GM12878 (cell line): ENCODE results near the gene RSRC1. TPM values are rescaled to one million over a fixed set of nuclear protein-coding genes. Genes with fewer than 3 reads are reported as not detected.

ENCODE experiments used
- ATAC-seq: fragments of 200-7000 bp; cut with Tn5 transposase; 3 replicates; pipeline ENCODE4 v1.9.1; 2020; ENCODE audit warnings: mild to moderate bottlenecking, moderate library complexity
- BruUV-seq: library from RNA; stranded (reverse); fragments of 400-500 nt; replicated peaks from 2 replicates; lab custom pipeline; 2021; lab: Mats Ljungman, UMichigan
- CTCF ChIA-PET: fragments of 300-600 bp; sonication (Branson Sonifier 250); formaldehyde crosslinking; extraction: SDS; loops from one replicate; lab custom pipeline; 2021; ENCODE audit warnings: inconsistent platforms; lab: Yijun Ruan, JAX
- POLR2A ChIA-PET: fragments of 350-600 bp; formaldehyde crosslinking; extraction: SDS; loops from one replicate; lab custom pipeline; 2021; ENCODE audit warnings: inconsistent platforms; lab: Charles Lee
- RAD21 ChIA-PET: fragments of 300-600 bp; sonication (Branson Sonifier 250); formaldehyde crosslinking; loops from one replicate; lab custom pipeline; 2023; ENCODE audit warnings: antibody characterized with exemption; ENCODE audit not compliant: unreplicated experiment; lab: Charles Lee
- SMC1A ChIA-PET: fragments of 300-600 bp; sonication (Branson Sonifier 250); formaldehyde crosslinking; loops from one replicate; lab custom pipeline; 2023; ENCODE audit not compliant: unreplicated experiment, uncharacterized antibody; lab: Charles Lee
- DNase-seq: peaks from one replicate; pipeline ENCODE4 v3.0.0-alpha.2; 2011; ENCODE audit warnings: low read depth, low spot score
- FAIRE-seq: peaks from 3 replicates; lab custom pipeline; 2011; peaks lifted over from hg19 to GRCh38; lab: Jason Lieb, UNC
- H2AFZ ChIP-seq: 2 replicates; pipeline ENCODE4 v1.6.0; 2011; ENCODE audit warnings: low read depth, low read length, control low read depth; ENCODE audit not compliant: control insufficient read depth
- H3K27ac ChIP-seq: 2 replicates; pipeline ENCODE4 v1.5.1; 2011; ENCODE audit warnings: control low read depth; ENCODE audit not compliant: control insufficient read depth, insufficient read depth
- H3K27me3 ChIP-seq, 2 experiments: replicated peaks in 1 of 2; 2 replicates each; pipeline versions ENCODE4 v1.6.0 to v1.6.1; 2011; ENCODE audit warnings: low read length in 1 of 2; ENCODE audit not compliant: control insufficient read depth in 2 of 2, insufficient read depth in 2 of 2
- H3K36me3 ChIP-seq, 2 experiments: 2 replicates each; pipeline ENCODE4 v1.5.1; 2011; ENCODE audit warnings: low read length in 1 of 2; ENCODE audit not compliant: control insufficient read depth in 2 of 2, insufficient read depth in 2 of 2
- H3K4me1 ChIP-seq: 2 replicates; pipeline ENCODE4 v1.6.1; 2011; ENCODE audit warnings: mild to moderate bottlenecking, low read length, moderate library complexity, mixed read lengths; ENCODE audit not compliant: control insufficient read depth, insufficient read depth
- H3K4me2 ChIP-seq: 2 replicates; pipeline ENCODE4 v1.6.0; 2011; ENCODE audit warnings: control low read depth; ENCODE audit not compliant: control insufficient read depth, insufficient read depth
- H3K4me3 ChIP-seq: fragments of 200-600 bp; sonication (generic); 2 replicates; pipeline ENCODE4 v1.5.1; 2016
- H3K79me2 ChIP-seq: 2 replicates; pipeline ENCODE4 v1.6.0; 2011; ENCODE audit warnings: low read length; ENCODE audit not compliant: control insufficient read depth, insufficient read depth
- H3K9ac ChIP-seq: 2 replicates; pipeline ENCODE4 v1.8.0; 2011; ENCODE audit warnings: low read length, control low read depth, mixed read lengths; ENCODE audit not compliant: control insufficient read depth, insufficient read depth
- H3K9me3 ChIP-seq: replicated peaks from 3 replicates; pipeline ENCODE4 v1.5.1; 2011; ENCODE audit warnings: mild to moderate bottlenecking, low read length; ENCODE audit not compliant: control insufficient read depth, insufficient read depth
- H4K20me1 ChIP-seq: 2 replicates; pipeline ENCODE4 v1.6.0; 2011; ENCODE audit not compliant: control insufficient read depth, insufficient read depth
- CEBPB ChIP-seq, 2 experiments: fragments of 150-350 bp in 1 of 2; IDR thresholded peaks; 2 replicates each; pipeline ENCODE4 v1.6.1; 2012 to 2014; ENCODE audit warnings: low read depth in 2 of 2, low read length in 2 of 2, borderline replicate concordance in 1 of 2, inconsistent platforms in 1 of 2
- ETV6 ChIP-seq, 2 experiments: fragments of 450-650 bp in 1 of 2; IDR thresholded peaks in 1 of 2; conservative IDR thresholded peaks in 1 of 2; 2 replicates each; pipeline ENCODE4 v1.6.1; 2014; ENCODE audit warnings: antibody characterized with exemption in 1 of 2, borderline replicate concordance in 1 of 2, low read depth in 1 of 2, mild to moderate bottlenecking in 1 of 2, moderate library complexity in 1 of 2
- KLF5 ChIP-seq: fragments of 450-650 bp; IDR thresholded peaks from 2 replicates; pipeline ENCODE4 v1.6.1; 2014; ENCODE audit warnings: mild to moderate bottlenecking; ENCODE audit not compliant: partially characterized antibody
- PAX5 ChIP-seq: IDR thresholded peaks from 2 replicates; pipeline ENCODE4 v1.6.1; 2011; ENCODE audit warnings: low read depth, low read length, borderline replicate concordance
- PKNOX1 ChIP-seq: fragments of 450-650 bp; IDR thresholded peaks from 2 replicates; pipeline ENCODE4 v1.6.1; 2016; ENCODE audit warnings: mild to moderate bottlenecking
- SPI1 ChIP-seq: IDR thresholded peaks from 2 replicates; pipeline ENCODE4 v1.6.1; 2011; ENCODE audit warnings: low read depth, mild to moderate bottlenecking, low read length, moderate library complexity, borderline replicate concordance; ENCODE audit not compliant: insufficient read depth
- TAF1 ChIP-seq: IDR thresholded peaks from 2 replicates; pipeline ENCODE4 v1.6.1; 2011; ENCODE audit warnings: mild to moderate bottlenecking, low read depth, low read length, borderline replicate concordance
- YY1 ChIP-seq: IDR thresholded peaks from 2 replicates; pipeline ENCODE4 v1.6.1; 2011; ENCODE audit warnings: low read depth, mild to moderate bottlenecking, low read length
- ZNF687 ChIP-seq: fragments of 450-650 bp; IDR thresholded peaks from 2 replicates; pipeline ENCODE4 v1.6.1; 2017; ENCODE audit warnings: mild to moderate bottlenecking, moderate library complexity
- WGBS: methylation state at CpG from one replicate; pipeline ENCODE4 v1.1.6; 2016; ENCODE audit warnings: low lambda C conversion rate; ENCODE audit not compliant: insufficient replicate concordance, insufficient coverage; ENCODE audit errors: missing lambda C conversion rate; 5-methylcytosine and 5-hydroxymethylcytosine counted together
- in situ Hi-C: fragments of 300-500 bp; cut with MboI; formaldehyde crosslinking; loops from 9 replicates; pipeline ENCODE4 v1.14.3; 2018; ENCODE audit warnings: mixed read lengths
- intact Hi-C: fragments of 100-400 bp; cut with micrococcal nuclease; formaldehyde crosslinking; loops from one replicate; pipeline ENCODE4 v1.14.2; 2022; ENCODE audit not compliant: unreplicated experiment
- polyA plus RNA-seq, 11 experiments: library from polyadenylated mRNA; depleted of rRNA in 4 of 11; unstranded in 6 of 11; stranded (reverse) in 5 of 11; fragments of >200 nt; fragmentation: Nextera tagmentation in 4 of 11; fragmentation: Illumina TruSeq in 1 of 11; extraction: Ambion mirVana in 4 of 11; extraction: Trizol in 1 of 11; gene quantifications; 1 replicate in 1 of 11; 2 replicates in 10 of 11; pipeline versions ENCODE4 v1.2.1 to v1.2.3, GENCODE V29; 2011 to 2016; ENCODE audit warnings: inconsistent platforms in 2 of 11, missing spikeins in 2 of 11, low read depth in 1 of 11
- total RNA-seq, 4 experiments: library from RNA; depleted of rRNA in 3 of 4; stranded (reverse); fragments of >200 nt in 3 of 4; fragmentation: Illumina TruSeq in 1 of 4; extraction: Trizol in 1 of 4; gene quantifications; 2 replicates each; pipeline versions ENCODE4 v1.2.1 to v1.2.3, GENCODE V29; 2013 to 2021

Gene RSRC1
- total and polyA plus RNA-seq, 10 of the 15 experiments (the other 5 are each of a cell fraction or from before 2014, with no cell fraction given): 16.4 to 85.9 (median 42.0) TPM

- Histone ChIP-seq H3K9ac (no peak overlapping the region), H3K27me3 (no peaks in the 10 kb centered on the region), H3K4me3 (no peak overlapping the region), H3K36me3 (no peaks in the 10 kb centered on the region), H3K4me1 (no peaks in the 10 kb centered on the region), H3K9me3 (no peaks in the 10 kb centered on the region), H2AFZ (no peak overlapping the region), H3K79me2 (no peaks in the 10 kb centered on the region), H3K4me2 (no peak overlapping the region), H4K20me1 (no peaks in the 10 kb centered on the region), H3K27ac (no peak overlapping the region)
- ChIA-PET CTCF (interaction anchor here (1.3 kb wide), 1 partner anchor 11 kb away, joined by 3 read pairs; no protein-coding TSS in a partner anchor), RAD21 (interaction anchor here (1.5 kb wide), 1 partner anchor 126 kb away, joined by 3 read pairs; no protein-coding TSS in a partner anchor), SMC1A (interaction anchor here (1.5 to 2.2 kb wide), 2 partner anchors 9 to 13 kb away, joined by 3 to 6 read pairs; no protein-coding TSS in a partner anchor), POLR2A (no interaction called here)
- TF ChIP-seq SPI1 (no peak), YY1 (no peak), ETV6 (conservative IDR thresholded peaks at IDR 0.05 in 1 of 2, IDR thresholded peaks at IDR 0.05 in 1 of 2; ENCODE audit: borderline replicate concordance in 1 of 2, low read depth in 1 of 2) (no peak), PAX5 (no peak)
- ATAC-seq (no peak), DNase-seq (no peak), FAIRE-seq (no peak)
- no TSS peak for BruUV-seq
- in situ Hi-C loops (loop anchor here (25.0 kb wide), 1 partner anchor 696 kb away; no protein-coding TSS in a partner anchor), intact Hi-C loops (no loop called here)
- WGBS: 98% methylated on average over 8 of the region's 8 CpGs
These were observed 198.5 kb downstream of the RSRC1 start for GRCh38 chr3:158308236-158308928.

- ChIA-PET RAD21 (interaction anchor here (0.7 to 5.1 kb wide), 10 partner anchors 12 to 448 kb away, joined by 3 to 47 read pairs (median 4); partner anchors contain the start of gene RSRC1), CTCF (interaction anchor here (0.7 to 5.1 kb wide), 24 partner anchors 8 to 694 kb away, joined by 3 to 56 read pairs (median 3); partner anchors contain the start of gene SHOX2), SMC1A (interaction anchor here (0.7 to 4.9 kb wide), 16 partner anchors 9 to 447 kb away, joined by 3 to 60 read pairs (median 3); no protein-coding TSS in a partner anchor), POLR2A (interaction anchor here (0.9 kb wide), 1 partner anchor 19 kb away, joined by 3 read pairs; no protein-coding TSS in a partner anchor)
- no peak overlapping the region for H3K4me3 ChIP-seq
- no peak overlapping the region for H3K9ac ChIP-seq
- no peaks in the 10 kb centered on the region for H3K36me3 ChIP-seq
- H4K20me1 ChIP-seq: no peaks in the 10 kb centered on the region
- intact Hi-C loops (loop anchor here (1.0 to 5.0 kb wide), 5 partner anchors 120 to 690 kb away; no protein-coding TSS in a partner anchor), in situ Hi-C loops (loop anchor here (10.0 to 25.0 kb wide), 2 partner anchors 448 to 700 kb away; no protein-coding TSS in a partner anchor)
- H3K79me2 ChIP-seq: no peaks in the 10 kb centered on the region
- FAIRE-seq (no peak), DNase-seq (no peak), ATAC-seq (no peak)
- H3K9me3 ChIP-seq: no peaks in the 10 kb centered on the region
- H3K4me1 ChIP-seq: peaks cover 4% of the 10 kb centered on the region; the same call in 1 of the 2 replicates
- no TSS peak for BruUV-seq
- H3K4me2 ChIP-seq: no peak overlapping the region
- H3K27me3 ChIP-seq: no peaks in the 10 kb centered on the region
- H2AFZ ChIP-seq: no peak overlapping the region
- H3K27ac ChIP-seq: no peak overlapping the region
- TF ChIP-seq ZNF687: no peak
- TF ChIP-seq TAF1: no peak
- TF ChIP-seq CEBPB (IDR thresholded peaks at IDR 0.05; ENCODE audit: borderline replicate concordance in 1 of 2, low read depth in 2 of 2, low read length in 2 of 2): no peak
- TF ChIP-seq KLF5: no peak
- TF ChIP-seq PKNOX1: no peak
These were observed 202.8 kb downstream of the RSRC1 start for GRCh38 chr3:158312560-158313141.
